HG03039 (cell line): ENCODE data around the gene AFDN.

Experiments used
- ATAC-seq: cut with Tn5 transposase; IDR thresholded peaks from one replicate; pipeline ENCODE4 v1.9.1; 2021; ENCODE audit warnings: mild to moderate bottlenecking, moderate library complexity; ENCODE audit not compliant: unreplicated experiment

AFDN gene

DNA sequence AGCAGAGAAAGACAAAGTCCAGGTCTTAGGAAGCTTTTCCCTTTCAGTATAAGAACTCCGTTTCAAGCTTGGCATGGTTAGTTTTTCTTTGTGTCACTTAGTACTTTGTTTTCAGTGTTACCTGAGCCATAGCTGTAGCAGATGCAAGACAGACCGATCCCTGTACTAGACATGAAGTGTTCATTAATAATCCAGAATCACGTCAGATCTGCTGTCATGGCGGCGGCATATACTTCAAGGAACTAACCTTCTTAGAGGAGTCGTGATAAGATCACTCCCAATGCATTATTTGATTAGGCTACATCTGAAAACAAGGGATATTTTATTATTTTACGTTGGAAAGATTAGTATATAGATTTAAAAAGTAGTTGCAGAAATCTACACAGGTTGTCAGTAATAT, 83.9 kb downstream of the AFDN start:
- no peak for ATAC-seq

DNA sequence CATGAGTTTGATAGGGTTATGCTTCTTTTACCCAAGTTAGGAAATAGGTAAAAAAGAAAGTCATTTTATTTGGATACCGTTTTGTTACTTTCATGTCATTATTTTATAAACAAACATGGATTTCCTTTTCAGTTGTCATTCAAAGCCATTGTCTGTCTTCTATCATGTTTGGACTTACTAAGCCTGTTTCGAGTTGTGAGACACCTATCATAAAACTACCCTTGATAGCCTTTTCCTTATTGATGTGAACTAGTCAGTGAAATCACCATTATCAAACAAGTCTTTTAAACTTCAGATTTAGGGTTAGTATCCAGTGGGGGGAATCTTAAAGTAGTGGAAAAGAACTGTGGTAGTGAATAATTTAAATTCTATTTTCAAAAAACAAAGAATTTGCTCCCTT, 85.8 kb downstream of the AFDN start:
- ATAC-seq, result no peak

DNA sequence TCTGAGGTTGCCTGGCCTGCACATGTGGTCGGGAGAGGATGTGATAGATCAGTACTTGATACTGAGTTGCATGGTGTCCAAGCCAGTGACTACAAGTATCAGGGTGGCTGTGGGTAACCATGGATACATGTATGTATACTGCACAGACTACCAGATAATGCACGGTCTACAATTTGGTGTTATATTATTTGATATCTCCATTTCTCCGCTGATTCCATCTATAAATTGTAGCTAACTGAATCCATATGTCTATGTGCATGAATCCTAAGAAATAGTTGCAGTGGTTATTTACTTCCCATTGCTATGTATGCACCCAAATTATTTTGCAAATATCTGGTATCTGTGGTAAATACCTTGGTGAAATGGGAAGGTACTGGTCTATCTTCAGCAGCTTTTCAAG, 87.0 kb downstream of the AFDN start:
- ATAC-seq, result no peak

DNA sequence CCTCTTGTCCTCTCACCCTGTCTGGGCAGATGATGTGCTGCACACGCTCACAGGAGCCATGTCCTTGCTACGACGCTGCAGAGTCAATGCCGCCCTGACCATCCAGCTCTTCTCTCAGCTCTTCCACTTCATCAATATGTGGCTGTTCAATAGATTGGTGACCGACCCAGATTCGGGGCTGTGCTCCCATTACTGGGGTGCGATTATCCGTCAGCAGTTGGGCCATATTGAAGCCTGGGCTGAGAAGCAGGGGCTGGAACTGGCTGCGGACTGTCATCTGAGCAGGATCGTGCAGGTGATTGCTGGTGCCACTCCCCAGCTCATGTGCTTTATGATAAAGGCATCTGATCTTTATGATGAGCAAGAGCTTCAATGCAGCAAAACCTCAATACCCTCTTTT, 88.4 kb downstream of the AFDN start:
- no peak for ATAC-seq

DNA sequence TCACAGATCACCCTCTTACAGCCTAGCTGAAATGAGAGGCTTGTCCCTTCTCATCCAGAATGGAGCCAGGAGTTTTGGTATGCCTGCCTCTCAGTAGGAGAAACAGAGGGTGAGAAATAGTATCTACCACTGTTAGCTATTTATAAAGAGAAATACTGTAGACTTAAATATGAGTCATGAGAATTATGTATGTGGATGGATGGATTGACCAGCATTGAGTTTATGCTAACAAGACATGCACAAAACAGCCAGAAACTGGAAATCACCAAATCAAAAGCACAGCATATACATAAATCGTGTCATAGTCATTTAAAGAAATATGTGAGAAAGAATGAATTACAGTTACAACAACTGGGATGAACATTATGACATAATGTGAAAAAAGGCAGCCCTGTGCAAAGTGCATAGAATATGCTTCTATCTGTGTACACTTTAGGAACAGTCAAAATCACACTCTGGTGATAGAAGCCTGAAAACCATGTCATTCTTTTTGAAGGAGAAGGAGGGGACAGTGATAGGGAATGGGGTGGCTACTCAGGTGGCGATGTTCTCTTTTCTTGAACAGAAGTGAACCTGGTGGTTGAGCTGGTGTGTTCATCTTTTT, 90.9 kb downstream of the AFDN start:
- no peak for ATAC-seq

DNA sequence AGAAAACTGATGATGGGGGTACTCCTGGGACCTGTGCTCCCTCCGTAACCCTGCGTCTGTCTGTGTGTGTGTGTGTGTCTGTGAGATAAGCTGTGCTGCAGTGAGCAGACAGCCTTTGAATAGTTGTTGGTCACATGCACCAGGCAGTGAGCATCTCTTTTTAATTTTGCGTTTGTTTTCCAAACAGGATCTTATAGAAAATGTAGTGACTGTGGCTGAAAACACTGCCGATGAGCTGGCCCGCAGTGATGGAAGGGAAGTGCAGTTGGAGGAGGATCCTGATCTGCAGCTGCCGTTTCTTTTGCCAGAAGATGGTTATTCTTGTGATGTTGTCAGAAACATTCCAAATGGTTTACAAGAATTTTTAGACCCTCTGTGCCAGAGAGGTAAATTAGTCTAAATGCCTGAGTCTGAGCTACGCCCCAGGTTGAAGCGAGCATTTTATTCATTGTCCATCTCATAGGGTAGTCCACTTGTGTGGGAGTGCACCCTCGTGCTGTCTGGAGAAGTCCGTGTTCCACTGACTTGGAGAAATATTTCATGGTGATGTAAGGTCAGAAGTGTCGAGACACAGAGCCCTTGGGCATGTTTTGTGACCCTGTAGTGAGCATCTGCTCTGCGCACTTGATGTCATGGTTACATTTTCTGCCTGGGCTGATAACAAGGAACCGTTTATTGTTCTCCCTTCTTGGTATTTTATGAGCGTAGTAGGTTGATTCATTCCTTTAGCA, 92.0 kb downstream of the AFDN start:
- ATAC-seq, result no peak

DNA sequence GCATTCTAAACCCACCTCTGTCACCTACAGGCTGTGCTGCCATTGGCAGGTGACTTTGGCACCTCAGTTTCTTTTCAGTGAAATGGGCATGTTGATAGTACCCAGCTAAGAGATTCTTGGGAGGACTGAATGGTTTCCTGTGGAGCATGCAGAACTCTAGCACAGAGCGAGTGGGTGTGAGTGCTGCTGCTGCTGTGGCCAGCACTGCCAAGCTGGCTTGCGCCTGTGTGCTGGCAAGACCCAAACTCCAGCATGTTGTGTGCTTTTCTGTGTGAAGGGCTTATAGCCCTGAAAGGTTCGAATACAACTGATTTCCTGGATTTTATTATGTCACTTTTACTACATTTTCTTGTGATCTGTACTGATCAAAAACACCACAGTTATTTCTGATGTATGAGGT, 92.6 kb downstream of the AFDN start:
- ATAC-seq, result no peak

DNA sequence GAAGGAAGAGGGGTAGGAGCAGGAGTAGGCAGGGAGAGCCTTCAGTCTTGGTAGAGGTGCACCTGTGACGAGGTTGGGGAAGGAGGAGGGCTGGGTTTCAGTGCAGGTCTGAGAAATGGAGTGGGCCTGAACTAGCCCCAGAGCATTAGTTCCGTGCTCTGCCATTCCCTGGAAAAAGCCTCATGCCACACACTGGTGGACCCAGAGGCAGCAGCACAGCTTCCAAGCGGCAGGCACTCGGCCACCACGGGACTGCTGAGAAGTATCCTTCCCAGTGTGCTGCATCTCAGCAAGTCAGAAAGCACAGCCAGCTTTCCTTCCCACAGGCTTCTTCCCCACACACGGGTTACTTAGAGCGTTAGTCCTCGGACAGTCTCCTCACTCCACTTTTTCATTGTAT, 93.5 kb downstream of the AFDN start:
- no peak for ATAC-seq

DNA sequence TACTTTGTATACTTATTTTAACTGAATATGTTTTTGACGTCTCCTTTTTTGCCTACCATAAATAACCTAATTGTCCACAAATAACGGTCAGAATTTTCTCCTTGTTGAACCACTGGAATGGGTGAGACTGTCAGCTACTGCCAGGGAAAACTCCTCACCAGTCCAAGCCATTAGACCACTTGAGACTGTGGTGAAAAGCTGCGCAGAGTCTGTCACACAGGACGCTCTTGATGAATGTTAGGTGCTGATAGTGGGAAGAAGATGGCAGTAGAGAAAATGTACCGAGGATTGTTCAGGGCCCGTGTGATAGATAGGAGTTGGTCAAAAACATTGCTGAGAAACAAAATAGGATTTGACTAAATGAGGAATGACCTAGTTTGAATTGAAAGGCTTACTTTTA, 95.1 kb downstream of the AFDN start:
- ATAC-seq, result no peak

DNA sequence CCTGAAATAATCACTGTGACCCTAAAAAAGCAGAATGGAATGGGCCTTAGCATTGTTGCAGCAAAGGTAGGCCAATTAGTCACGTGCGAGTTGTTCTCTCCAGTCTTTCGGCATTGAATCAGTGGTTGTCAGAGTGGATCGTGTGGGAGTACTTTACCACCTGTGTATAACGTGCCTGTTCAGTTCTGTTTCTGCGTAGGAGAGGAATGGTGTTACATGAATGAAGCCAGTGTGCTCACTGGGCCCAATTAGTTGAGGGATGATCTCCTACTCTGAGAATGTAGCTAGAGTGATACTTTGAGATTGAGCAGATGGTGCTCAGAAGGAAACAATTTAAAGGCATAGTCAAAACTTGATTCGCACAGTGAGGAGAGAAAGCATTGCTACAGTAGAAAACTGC, 98.3 kb downstream of the AFDN start:
- no peak for ATAC-seq

DNA sequence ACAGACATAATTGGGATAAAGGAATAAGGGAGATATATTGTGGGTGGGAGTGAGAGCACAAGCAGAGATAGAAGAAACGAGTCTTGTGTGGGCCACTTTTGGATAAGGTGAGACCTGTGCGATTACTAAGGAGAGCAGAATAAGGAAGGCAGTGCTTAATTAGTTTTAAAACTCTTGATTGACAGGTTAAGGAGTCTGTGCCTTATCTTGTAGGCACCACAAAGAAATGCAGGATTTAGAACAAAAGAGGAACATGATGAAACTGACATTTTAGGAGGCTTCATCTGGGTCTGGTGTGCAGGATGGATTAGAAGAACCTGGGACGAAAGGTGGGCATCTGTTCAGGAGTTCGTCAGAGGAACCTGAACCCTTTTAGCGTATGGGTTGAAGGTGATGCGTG, 100.5 kb downstream of the AFDN start:
- ATAC-seq, result no peak

DNA sequence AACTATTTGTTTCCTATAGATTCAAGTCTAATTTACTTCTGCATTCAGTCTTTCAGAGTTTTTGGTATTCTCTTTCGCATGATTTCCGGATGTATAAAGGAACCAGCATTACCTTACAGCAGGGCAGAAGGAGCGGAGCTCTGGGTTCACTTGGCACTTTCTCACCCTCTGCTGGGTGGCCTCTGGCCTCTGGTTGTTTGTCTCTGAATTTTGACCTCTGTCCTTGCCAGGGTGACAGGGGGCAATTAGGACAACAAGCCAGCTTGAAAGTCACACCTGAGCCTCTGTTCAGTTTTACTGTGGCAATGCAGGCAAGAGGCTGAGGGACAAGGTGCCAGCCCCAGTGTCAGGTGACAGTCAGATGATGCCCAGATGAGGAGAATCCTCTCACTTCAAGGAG, 101.4 kb downstream of the AFDN start:
- ATAC-seq, result no peak

DNA sequence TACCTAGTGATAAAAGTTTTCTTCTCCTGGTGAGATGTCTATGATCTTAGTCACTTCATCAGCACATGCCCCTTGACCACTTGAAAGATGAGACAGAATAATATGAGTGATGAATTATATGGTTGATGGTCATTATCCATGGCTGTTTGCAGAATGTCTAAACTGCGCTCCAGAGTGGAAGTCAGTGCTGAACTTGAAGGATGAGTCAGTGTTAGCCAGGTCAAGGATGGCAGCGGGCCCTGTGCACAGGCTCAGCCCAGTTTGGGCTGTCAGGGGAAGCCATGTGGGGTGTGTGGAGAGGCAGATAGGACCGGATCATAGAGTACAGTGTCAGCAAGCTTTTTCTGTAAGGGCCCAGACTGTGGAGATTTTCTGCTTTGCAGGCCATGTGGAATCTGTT, 103.6 kb downstream of the AFDN start:
- ATAC-seq, result no peak

DNA sequence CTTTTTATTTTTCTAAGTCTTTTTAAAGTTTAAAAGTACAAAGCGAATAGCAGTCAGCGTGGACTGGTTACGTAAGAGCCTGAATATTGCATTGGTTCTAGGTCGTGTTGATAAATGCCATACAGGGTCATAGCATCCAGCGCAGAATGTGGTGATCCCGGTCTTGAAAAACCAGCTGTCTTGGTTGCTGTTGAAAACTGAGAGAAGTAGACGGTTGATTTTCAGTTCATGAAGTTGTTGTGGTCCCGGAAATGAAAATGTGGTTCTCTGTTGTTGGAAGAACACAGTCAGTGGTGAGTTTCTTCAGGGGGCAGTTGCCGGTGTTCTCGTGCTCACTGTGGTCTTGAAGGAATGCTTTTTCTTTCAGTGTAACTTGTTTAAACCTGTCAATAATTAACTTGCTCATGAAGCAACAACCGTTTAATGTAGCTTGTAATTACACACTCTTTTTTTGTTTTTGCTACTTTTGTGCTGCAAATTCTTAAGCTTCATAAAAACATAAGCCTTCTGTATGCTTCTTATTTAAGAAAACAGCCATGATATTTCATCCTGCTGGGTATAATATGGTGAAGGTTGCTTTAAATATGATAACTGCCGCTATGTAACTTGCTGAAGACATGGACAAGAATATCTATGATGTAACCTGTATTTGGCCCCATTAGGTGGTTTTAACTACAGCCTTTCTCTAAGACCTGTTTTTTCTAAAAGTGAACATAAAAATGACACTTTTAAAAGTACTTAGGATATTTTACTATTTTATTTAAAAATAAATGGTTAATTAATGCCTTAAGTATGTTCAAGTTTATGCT, 106.0 kb downstream of the AFDN start:
- no peak for ATAC-seq

DNA sequence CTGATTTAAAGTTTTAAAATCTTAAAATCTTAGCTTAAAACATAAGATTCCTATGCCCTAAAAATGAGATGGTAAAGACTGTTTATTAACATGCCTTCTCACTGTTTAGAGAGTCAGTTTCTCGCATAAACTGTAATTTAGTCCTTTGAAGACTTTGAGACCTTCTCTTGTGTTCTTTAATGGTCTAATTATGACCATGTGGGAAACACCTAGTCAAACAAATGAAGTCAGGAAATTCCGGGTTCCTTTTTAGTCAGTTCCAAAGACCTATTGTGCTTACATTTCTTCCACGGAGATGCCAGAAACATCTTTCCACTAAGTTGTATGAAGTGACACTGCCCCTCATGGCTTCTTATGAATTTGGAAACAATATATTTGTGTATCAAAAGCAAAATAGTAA, 106.6 kb downstream of the AFDN start:
- no peak for ATAC-seq

DNA sequence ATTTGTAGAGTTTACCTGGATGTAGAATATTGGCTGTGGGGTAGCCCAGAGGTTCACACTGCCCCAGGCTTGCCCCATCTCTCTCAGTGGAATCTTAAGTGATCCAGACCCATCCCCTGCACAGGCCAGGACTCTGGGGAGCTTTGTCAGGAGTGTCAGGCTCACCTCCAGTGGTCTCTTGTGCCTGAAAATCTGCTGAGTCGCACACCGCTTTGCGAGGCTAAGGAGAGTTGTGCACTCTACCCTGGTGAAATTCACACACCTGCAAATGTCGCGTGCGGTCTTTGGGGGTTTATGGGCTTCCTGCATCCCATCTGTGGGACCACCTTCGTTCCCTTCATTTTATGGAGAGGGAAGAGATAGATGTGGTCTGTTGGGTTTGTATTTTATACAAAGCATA, 107.1 kb downstream of the AFDN start:
- ATAC-seq, result no peak

DNA sequence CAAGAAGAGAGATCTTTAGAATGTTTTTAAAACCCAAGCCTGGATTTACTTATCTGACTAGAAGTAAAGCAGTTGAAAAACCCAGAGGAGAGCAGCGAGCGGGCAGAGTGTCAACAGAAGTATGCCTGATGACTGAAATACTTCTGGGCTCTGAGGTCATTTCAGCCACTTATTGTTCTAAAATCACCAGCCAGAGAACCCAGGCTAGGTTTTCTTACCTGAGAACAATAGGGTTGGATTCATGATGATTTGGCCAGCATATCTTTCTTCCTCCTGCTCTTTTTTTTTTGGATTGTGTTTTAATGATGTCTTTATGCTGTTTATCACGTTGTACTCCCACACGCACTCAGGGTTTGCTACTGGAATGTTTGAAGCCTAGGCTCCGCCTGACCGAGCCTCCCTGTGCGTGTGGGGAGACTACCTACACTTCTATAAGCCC, 107.7 kb downstream of the AFDN start:
- ATAC-seq, result no peak

DNA sequence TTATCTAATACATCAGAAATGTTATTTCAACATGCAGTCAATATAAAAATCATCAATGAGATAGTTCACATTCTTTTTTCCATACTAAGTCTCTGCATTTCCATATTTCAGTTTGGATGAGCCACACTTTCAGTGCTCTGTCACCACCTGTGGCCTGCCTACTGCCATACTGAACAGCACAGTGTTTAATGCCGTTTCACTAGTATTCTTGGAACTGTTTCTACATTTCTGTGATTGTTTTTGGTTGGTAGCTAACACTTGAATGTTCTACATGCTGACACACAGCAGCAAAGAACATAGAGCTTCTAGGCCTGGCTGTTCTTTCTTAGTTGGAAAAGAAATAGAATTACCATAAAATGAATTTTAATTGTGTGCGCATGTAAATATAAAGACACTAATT, 109.3 kb downstream of the AFDN start:
- ATAC-seq, result no peak

DNA sequence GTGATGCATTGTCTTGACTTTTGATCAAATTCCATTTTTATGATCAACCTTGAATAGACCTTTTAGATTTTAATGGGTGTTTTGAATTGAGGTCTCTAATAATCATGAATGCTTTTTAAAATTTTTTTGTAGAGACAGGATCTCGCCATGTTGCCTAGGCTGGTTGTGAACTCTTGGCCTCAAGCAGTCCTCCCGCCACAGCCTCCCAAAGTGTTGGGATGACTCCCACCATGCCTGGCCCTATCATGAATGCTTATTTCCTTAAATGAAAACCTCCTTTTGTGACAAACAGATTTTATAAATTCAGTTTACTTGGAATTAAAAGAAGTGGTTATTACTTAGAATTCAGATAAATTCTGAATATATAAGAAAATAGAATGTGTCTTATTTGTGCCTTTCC, 110.6 kb downstream of the AFDN start:
- ATAC-seq, result no peak

DNA sequence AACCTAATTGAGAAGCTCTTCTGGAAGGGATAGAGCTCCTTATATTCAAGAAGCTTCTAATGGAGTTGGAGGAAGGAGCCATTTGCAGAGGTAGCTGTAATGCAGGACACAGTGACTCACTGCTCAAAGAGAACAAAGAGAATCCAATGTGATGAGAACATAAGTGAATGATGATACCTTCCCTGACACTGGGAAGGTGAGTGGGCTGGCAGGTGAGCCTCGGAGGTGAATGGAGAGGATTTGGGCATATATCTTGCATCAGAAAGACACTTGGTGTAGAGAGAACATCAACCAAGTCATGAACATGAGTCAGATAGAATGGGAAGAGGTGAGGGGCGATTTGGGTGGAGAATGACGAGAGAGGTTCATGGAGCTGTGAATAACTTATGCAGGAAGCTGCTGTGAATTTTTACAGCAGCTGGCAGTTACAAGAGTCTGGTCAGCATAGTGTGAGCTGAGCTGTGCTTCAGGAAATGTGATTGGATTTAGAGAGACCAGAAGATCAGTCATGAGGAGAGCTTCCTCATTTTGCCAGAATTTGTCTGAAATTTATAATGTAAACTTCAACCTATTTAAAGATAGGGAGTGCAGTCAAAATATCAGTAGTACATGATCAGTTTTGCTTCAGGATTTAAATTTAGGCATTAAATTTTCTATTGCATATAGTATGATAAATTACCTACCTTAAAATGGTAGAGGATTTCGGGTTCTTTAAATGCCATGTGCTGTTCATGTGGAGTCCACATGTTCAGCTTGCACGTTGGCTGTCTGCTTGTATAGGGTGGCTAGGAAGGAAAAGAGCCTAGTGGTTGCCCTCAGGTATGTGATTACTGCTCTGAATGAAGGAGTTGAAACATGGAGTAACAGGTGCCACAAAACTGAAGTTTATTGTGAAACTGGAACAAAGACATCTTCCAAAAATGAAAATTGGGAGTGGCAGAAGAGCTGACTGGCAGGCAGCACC, 111.5 kb downstream of the AFDN start:
- ATAC-seq, result no peak

DNA sequence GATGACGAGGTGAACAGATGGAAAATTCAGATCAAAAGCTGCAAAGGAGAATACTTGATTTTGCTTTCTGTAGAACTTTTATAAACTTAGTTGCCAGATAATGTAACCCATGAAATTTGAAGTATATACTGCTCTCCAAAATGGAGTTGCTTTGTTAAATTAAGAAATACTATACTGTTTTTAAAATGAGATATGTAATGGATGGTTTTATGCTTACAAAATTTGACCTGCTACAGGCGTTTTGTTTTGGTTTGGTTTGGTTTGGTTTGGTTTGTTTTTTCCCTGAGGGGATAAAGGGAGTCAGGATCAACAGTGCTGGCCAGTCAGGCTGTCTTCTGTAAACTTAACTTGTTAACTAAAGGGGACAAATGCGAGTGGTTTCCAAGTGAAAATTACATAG, 115.1 kb downstream of the AFDN start:
- no peak for ATAC-seq
